Left lung (tissue), 10 donors: Measurements from ENCODE around the gene TMEM54. TPM values are rescaled to one million over a fixed set of nuclear protein-coding genes. Genes with fewer than 3 reads are reported as not detected.

Source experiments
- ATAC-seq: fragments of 200-7000 bp; cut with Tn5 transposase; one replicate; pipeline ENCODE4 v1.9.1; 2020; ENCODE audit warnings: moderate library complexity
- DNase-seq, 4 donors: peaks; one replicate each; pipeline ENCODE4 v3.0.0-alpha.2; 2013 to 2020
- H3K27ac ChIP-seq, 2 donors: fragments of 200-600 bp; sonication (generic) in 1 of 2; one replicate each; pipeline versions ENCODE4 v1.5.0 to v1.8.0; 2020 to 2021
- H3K27me3 ChIP-seq, 2 donors: fragments of 200-600 bp; sonication (generic) in 1 of 2; one replicate each; pipeline versions ENCODE4 v1.5.0 to v1.8.0; 2020 to 2021
- H3K36me3 ChIP-seq, 2 donors: fragments of 200-600 bp; sonication (generic) in 1 of 2; one replicate each; pipeline versions ENCODE4 v1.5.0 to v1.8.0; 2020 to 2021
- H3K4me1 ChIP-seq, 2 donors: fragments of 200-600 bp; one replicate each; pipeline ENCODE4 v1.8.0; 2021
- H3K4me3 ChIP-seq, 2 donors: fragments of 200-600 bp; sonication (generic) in 1 of 2; one replicate each; pipeline versions ENCODE4 v1.5.0 to v1.8.0; 2020 to 2021; ENCODE audit warnings: mild to moderate bottlenecking in 1 of 2
- H3K9me3 ChIP-seq, 2 donors: fragments of 200-600 bp; sonication (generic) in 1 of 2; one replicate each; pipeline versions ENCODE4 v1.5.0 to v1.8.0; 2020 to 2021
- intact Hi-C, 2 donors: fragments of 100-400 bp; cut with DNase I; formaldehyde crosslinking; loops; one replicate each; pipeline versions ENCODE4 v1.11.2 to v1.14.2; 2022
- polyA plus RNA-seq, 6 donors: library from polyadenylated mRNA; unstranded; fragments of 120-200 nt; gene quantifications; one replicate each; pipeline ENCODE4 v1.2.1, GENCODE V29; 2013; ENCODE audit not compliant: insufficient read length in 6 of 6
- total RNA-seq, 2 donors: library from RNA; stranded (reverse); fragmentation: NEBNext Ultra II Directional; extraction: Animal tissue kit (Norgen Biotek cat#: 25700); gene quantifications; one replicate each; pipeline ENCODE4 v1.2.1, GENCODE V29; 2021
- TF ChIP-seq, protein P1 (sequence below), 2 donors: fragments of 200-600 bp; sonication (generic) in 1 of 2; IDR thresholded peaks; one replicate each; pipeline versions ENCODE4 v1.5.0 to v1.8.0; 2021; ENCODE audit warnings: antibody characterized with exemption in 2 of 2
- donor health status: DM: no; HTN: yes; CAD: no.
- donor health status: DM: no; HTN: no; CAD: no.

Gene TMEM54
- total and polyA plus RNA-seq, 8 donors: 22.4 to 87.0 (median 23.1) TPM

DNA sequence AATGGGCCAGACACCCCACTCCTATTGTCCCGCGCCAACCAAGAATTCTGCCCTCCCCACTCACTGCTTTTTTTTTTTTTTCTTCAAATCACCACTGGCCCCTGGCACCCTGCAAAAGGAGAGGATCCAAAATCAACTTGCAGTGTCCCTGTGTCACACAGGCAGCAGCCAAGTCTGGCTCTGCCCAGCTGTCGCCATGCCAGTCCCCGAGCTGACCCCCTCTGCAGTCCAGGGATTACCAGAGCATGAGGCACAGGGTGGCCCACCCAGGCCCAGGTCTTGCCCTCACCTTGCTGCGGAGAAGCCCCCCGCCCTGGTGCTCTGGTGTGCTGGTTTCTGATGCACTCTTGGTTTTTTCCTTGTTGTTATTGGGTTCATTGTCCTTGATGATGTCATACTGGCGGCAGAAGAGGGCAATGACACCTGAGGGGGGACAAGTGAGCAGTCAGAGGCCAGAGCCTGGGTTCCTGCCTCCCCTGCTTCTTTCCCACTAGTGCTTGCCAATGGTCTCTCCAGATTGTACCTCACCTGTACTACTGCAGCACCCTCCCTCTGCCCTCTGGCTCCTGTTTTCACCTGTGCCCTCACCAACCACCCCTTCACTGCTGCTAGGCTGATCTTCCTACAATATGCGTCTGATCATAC is 36.7 kb downstream of the TMEM54 start:
- H3K27ac ChIP-seq: no peak overlapping the region
- intact Hi-C loops: no loop called here
- no peak for DNase-seq
- no peak overlapping the region for H3K4me3 ChIP-seq
- no peak for ATAC-seq
- H3K36me3 ChIP-seq: peaks cover 0 to 18% of the 10 kb centered on the region in 2 donors
- peaks cover 0 to 3% of the 10 kb centered on the region in 2 donors for H3K27me3 ChIP-seq
- H3K4me1 ChIP-seq: no peaks in the 10 kb centered on the region
- TF ChIP-seq, protein P1, sequence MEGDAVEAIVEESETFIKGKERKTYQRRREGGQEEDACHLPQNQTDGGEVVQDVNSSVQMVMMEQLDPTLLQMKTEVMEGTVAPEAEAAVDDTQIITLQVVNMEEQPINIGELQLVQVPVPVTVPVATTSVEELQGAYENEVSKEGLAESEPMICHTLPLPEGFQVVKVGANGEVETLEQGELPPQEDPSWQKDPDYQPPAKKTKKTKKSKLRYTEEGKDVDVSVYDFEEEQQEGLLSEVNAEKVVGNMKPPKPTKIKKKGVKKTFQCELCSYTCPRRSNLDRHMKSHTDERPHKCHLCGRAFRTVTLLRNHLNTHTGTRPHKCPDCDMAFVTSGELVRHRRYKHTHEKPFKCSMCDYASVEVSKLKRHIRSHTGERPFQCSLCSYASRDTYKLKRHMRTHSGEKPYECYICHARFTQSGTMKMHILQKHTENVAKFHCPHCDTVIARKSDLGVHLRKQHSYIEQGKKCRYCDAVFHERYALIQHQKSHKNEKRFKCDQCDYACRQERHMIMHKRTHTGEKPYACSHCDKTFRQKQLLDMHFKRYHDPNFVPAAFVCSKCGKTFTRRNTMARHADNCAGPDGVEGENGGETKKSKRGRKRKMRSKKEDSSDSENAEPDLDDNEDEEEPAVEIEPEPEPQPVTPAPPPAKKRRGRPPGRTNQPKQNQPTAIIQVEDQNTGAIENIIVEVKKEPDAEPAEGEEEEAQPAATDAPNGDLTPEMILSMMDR (IDR thresholded peaks at IDR 0.05): no peak
- H3K9me3 ChIP-seq: no peaks in the 10 kb centered on the region

DNA sequence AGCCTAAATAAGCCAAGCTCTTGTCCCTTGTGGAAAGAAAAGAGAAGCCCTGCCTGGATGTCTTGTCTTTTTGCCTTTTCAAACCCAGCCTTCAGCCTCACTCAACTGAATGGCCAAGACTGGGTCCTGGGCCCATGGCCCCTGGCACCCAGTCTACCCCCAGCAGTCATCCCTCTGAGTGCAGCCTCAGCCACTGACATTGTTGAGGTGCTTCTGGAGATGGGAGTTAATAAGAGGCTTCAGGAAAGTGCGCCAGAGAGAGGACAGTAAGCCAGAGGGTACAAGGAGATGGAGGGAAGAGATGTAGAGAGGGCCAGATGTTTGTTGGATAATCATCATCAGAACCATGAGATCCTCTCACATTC is 37.3 kb downstream of the TMEM54 start:
- ATAC-seq (no peak), DNase-seq (no peak)
- TF ChIP-seq, protein P1 (IDR thresholded peaks at IDR 0.05): no peak
- intact Hi-C loops: no loop called here
- no peaks in the 10 kb centered on the region for H3K4me1 ChIP-seq
- no peaks in the 10 kb centered on the region for H3K27me3 ChIP-seq
- no peak overlapping the region for H3K4me3 ChIP-seq
- peaks cover 0 to 18% of the 10 kb centered on the region in 2 donors for H3K36me3 ChIP-seq
- no peak overlapping the region for H3K27ac ChIP-seq
- no peaks in the 10 kb centered on the region for H3K9me3 ChIP-seq

DNA sequence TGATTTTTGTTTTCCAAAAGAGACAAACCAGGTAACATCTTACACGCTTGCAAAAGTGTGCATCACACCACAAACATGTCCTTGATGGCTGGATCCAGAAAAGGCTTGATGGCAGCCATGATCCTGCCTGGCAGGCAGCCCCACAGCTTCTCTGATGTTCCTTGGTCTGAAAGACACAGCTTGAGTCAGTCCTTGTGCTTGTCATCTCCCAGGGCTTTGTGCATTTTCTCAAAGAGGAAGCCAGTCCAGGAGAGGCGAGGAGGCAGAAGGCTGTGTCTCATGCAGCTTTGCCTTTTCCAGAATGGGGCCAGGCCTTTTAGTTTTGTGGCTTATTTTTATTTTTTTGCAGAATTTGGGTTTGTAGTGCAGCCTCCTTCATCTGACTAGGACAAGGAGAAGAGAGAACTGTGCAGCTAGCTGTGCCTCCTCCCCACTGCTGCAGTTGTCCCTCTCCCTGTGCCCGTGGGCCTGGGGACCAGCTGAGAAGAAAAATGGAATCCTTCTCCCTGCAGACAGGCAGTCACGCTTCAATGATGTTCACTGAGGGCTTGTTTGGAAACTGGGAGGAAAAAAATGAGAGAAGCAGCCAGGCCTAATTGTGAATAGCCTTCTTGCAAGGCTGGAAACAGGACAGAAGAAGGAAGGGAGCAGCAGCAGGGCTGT is 37.8 kb downstream of the TMEM54 start:
- no peak overlapping the region for H3K27ac ChIP-seq
- H3K36me3 ChIP-seq: peaks cover 0 to 23% of the 10 kb centered on the region in 2 donors
- no peak for ATAC-seq
- DNase-seq: no peak
- TF ChIP-seq, protein P1 (IDR thresholded peaks at IDR 0.05): no peak
- no peaks in the 10 kb centered on the region for H3K27me3 ChIP-seq
- intact Hi-C loops: no loop called here
- no peak overlapping the region for H3K4me3 ChIP-seq
- no peaks in the 10 kb centered on the region for H3K9me3 ChIP-seq
- H3K4me1 ChIP-seq: no peaks in the 10 kb centered on the region

DNA sequence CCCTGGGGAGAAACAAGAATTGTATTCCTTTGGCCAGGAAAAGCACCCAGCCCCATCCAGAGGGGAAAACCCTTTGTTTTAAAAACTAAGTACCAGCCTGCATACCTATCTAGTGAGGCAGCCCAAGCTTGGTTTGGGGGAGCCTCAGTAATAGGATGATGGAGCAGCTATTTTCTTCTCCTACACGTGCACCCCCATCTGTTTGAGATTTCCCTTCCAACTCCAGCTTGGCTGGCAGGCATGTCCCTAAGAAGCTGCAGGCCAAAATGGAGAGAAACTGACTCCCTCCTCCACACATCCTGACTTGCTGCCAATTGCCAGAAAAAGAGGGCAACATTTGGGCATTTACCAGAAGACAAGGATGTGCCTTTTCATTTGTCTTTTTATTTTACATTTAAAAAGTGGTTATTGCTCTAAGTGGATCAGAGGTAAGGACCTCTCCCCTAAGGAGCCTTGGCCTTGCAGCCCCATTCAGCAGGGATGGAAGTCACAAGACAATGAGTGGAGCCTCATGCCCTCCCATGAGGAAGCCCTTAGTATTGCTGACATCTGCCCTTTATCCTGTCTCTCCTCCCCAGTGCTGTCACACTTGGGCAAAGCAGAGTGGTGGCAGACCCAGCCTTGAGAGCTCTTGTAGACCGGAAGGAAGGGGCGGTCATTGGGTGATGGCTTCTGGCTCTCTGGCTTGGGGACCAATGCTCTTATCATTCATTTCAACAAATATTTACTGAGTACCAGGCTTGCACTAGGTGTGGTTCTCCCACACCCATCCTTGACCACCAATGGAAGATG is 39.1 kb downstream of the TMEM54 start:
- TF ChIP-seq, protein P1 (IDR thresholded peaks at IDR 0.05): no peak
- no peaks in the 10 kb centered on the region for H3K27me3 ChIP-seq
- peaks cover 0 to 35% of the 10 kb centered on the region in 2 donors for H3K36me3 ChIP-seq
- intact Hi-C loops: no loop called here
- no peaks in the 10 kb centered on the region for H3K9me3 ChIP-seq
- DNase-seq (no peak), ATAC-seq (peak; percentile 62)
- no peak overlapping the region for H3K4me3 ChIP-seq
- no peaks in the 10 kb centered on the region for H3K4me1 ChIP-seq
- H3K27ac ChIP-seq: no peak overlapping the region

DNA sequence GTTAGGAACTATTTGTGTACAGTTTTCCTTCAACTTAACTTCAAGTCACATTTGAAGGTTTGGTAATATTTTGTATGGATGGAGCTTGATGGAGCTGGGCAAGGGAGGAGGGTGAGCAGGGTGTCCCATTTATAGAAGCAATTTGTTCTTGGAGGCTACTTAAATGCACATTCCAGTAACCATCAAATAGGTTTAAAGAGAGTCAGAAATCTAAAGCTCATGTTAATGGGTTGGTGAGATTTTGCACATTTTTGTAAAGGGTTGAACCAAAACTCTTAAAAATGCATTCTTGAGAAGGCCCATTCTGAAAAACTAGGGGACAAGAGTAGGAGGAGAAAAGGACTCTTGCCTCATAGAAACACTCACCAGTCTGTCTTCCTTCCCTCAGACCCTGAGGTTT is 40.6 kb downstream of the TMEM54 start:
- no peaks in the 10 kb centered on the region for H3K9me3 ChIP-seq
- H3K4me1 ChIP-seq: no peaks in the 10 kb centered on the region
- TF ChIP-seq, protein P1 (IDR thresholded peaks at IDR 0.05): no peak
- ATAC-seq: no peak
- intact Hi-C loops: no loop called here
- H3K27me3 ChIP-seq: no peaks in the 10 kb centered on the region
- H3K4me3 ChIP-seq: no peak overlapping the region
- no peak for DNase-seq
- peaks cover 0 to 50% of the 10 kb centered on the region in 2 donors for H3K36me3 ChIP-seq
- no peak overlapping the region for H3K27ac ChIP-seq
